WTC11 (cell line): Measurements from ENCODE around the gene C6orf141. TPM values are rescaled to one million over a fixed set of nuclear protein-coding genes. Genes with fewer than 3 reads are reported as not detected.
A peak's percentile ranks its signal among the peaks of the same experiment; 100 is the strongest.

ENCODE experiments used
- ATAC-seq: fragments of 200-7000 bp; cut with Tn5 transposase; 2 replicates; pipeline ENCODE4 v1.10.0; 2021; ENCODE audit warnings: mild to moderate bottlenecking, moderate library complexity
- CTCF ChIA-PET: fragments of 300-600 bp; sonication (Branson Sonifier 250); formaldehyde crosslinking; loops from one replicate; lab custom pipeline; 2021; ENCODE audit warnings: antibody characterized with exemption; lab: Charles Lee
- POLR2A ChIA-PET: fragments of 350-600 bp; sonication (Branson Sonifier 250); formaldehyde crosslinking; loops from one replicate; lab custom pipeline; 2021; ENCODE audit warnings: antibody characterized with exemption; lab: Charles Lee
- DNase-seq: peaks from one replicate; pipeline ENCODE4 v3.0.0; 2021; ENCODE audit warnings: low spot score
- H3K27ac Mint-ChIP-seq: 2 replicates; pipeline ENCODE4 v1.8.0; 2021; ENCODE audit warnings: mixed read lengths
- H3K27me3 Mint-ChIP-seq: 2 replicates; pipeline ENCODE4 v1.8.0; 2021; ENCODE audit warnings: low read depth, mild to moderate bottlenecking, moderate library complexity, mixed read lengths
- H3K36me3 Mint-ChIP-seq: 2 replicates; pipeline ENCODE4 v1.8.0; 2021; ENCODE audit warnings: mixed read lengths
- H3K4me1 Mint-ChIP-seq: 2 replicates; pipeline ENCODE4 v1.8.0; 2022; ENCODE audit warnings: mixed read lengths
- H3K4me3 Mint-ChIP-seq: 2 replicates; pipeline ENCODE4 v1.8.0; 2021; ENCODE audit warnings: mild to moderate bottlenecking, moderate library complexity, mixed read lengths
- H3K9me3 Mint-ChIP-seq: 2 replicates; pipeline ENCODE4 v1.8.0; 2021; ENCODE audit warnings: mixed read lengths
- ATF6 ChIP-seq: sonication (generic); formaldehyde crosslinking; IDR thresholded peaks from 2 replicates; pipeline ENCODE4 v1.8.1; 2023; ENCODE audit warnings: mild to moderate bottlenecking, missing genetic modification reagents
- CDX4 ChIP-seq: fragments of 250-450 bp; sonication (Bioruptor Pico); IDR thresholded peaks from 2 replicates; pipeline ENCODE4 v1.9.0; 2021; ENCODE audit warnings: moderate library complexity, mild to moderate bottlenecking, inconsistent platforms, borderline replicate concordance
- CREM ChIP-seq: sonication (generic); formaldehyde crosslinking; IDR thresholded peaks from 2 replicates; pipeline ENCODE4 v1.8.1; 2022; ENCODE audit warnings: mild to moderate bottlenecking, missing genetic modification reagents, moderate library complexity
- E2F1 ChIP-seq: sonication (generic); formaldehyde crosslinking; IDR thresholded peaks from 2 replicates; pipeline ENCODE4 v1.8.0; 2022; ENCODE audit warnings: mild to moderate bottlenecking, missing genetic modification reagents
- FOXP1 ChIP-seq: sonication (generic); formaldehyde crosslinking; IDR thresholded peaks from 2 replicates; pipeline ENCODE4 v1.8.0; 2022; ENCODE audit warnings: missing genetic modification reagents, mild to moderate bottlenecking, moderate library complexity, borderline replicate concordance
- FOXP4 ChIP-seq: sonication (generic); formaldehyde crosslinking; IDR thresholded peaks from 2 replicates; pipeline ENCODE4 v1.8.0; 2022; ENCODE audit warnings: mild to moderate bottlenecking, missing genetic modification reagents
- HMGXB4 ChIP-seq: sonication (generic); formaldehyde crosslinking; IDR thresholded peaks from 2 replicates; pipeline ENCODE4 v1.8.1; 2023; ENCODE audit warnings: mild to moderate bottlenecking, moderate library complexity, missing genetic modification reagents
- KAT7 ChIP-seq: sonication (generic); formaldehyde crosslinking; IDR thresholded peaks from 2 replicates; pipeline ENCODE4 v1.8.1; 2023; ENCODE audit warnings: missing genetic modification reagents, mild to moderate bottlenecking, borderline replicate concordance
- MLX ChIP-seq: sonication (generic); formaldehyde crosslinking; IDR thresholded peaks from 2 replicates; pipeline ENCODE4 v1.8.1; 2023; ENCODE audit warnings: mild to moderate bottlenecking, missing genetic modification reagents, moderate library complexity
- PREB ChIP-seq: sonication (generic); formaldehyde crosslinking; IDR thresholded peaks from 2 replicates; pipeline ENCODE4 v1.8.1; 2022; ENCODE audit warnings: mild to moderate bottlenecking, missing genetic modification reagents, moderate library complexity, borderline replicate concordance
- TEAD4 ChIP-seq: sonication (generic); formaldehyde crosslinking; IDR thresholded peaks from 2 replicates; pipeline ENCODE4 v1.8.0; 2022; ENCODE audit warnings: mild to moderate bottlenecking, missing genetic modification reagents
- USF1 ChIP-seq: sonication (generic); formaldehyde crosslinking; IDR thresholded peaks from 2 replicates; pipeline ENCODE4 v1.8.0; 2022; ENCODE audit warnings: mild to moderate bottlenecking, missing genetic modification reagents
- ZNF263 ChIP-seq: sonication (generic); formaldehyde crosslinking; IDR thresholded peaks from 2 replicates; pipeline ENCODE4 v1.8.1; 2022; ENCODE audit warnings: low read depth, mild to moderate bottlenecking, moderate library complexity, missing genetic modification reagents
- total RNA-seq: library from RNA; stranded (reverse); gene quantifications from 3 replicates; pipeline ENCODE4 v1.2.3, GENCODE V29; 2021

The C6orf141 gene
- total RNA-seq, 1 experiment from 2014 or later = 14.4 TPM

- no peak for TF ChIP-seq E2F1 (CRISPR knock-in tag)
- TF ChIP-seq ATF6 (CRISPR knock-in tag) = no peak
- TF ChIP-seq PREB (CRISPR knock-in tag) = no peak
- TF ChIP-seq HMGXB4 (CRISPR knock-in tag) = no peak
- no peak for TF ChIP-seq MLX (CRISPR knock-in tag)
- TF ChIP-seq CDX4 = no peak
Observed at GRCh38 chr6:49549691-49550491, 577 bp upstream of the C6orf141 start (continued).

GRCh38 chr6:49551078-49551865, 804 bp downstream of the C6orf141 start:
- ATAC-seq = peak; percentile 46

More at GRCh38 chr6:49551078-49551865, 804 bp downstream of the C6orf141 start:
- H3K36me3 Mint-ChIP-seq = peaks cover 23% of the 10 kb centered on the region
- CTCF ChIA-PET = interaction anchor here (0.6 to 5.0 kb wide), 7 partner anchors 12 to 480 kb away, joined by 3 to 45 read pairs (median 8); no protein-coding TSS in a partner anchor
- no peaks in the 10 kb centered on the region for H3K9me3 Mint-ChIP-seq
- peak overlapping the region; percentile 76 for H3K4me3 Mint-ChIP-seq
- peaks cover 77% of the 10 kb centered on the region for H3K27me3 Mint-ChIP-seq
- peaks cover 54% of the 10 kb centered on the region for H3K4me1 Mint-ChIP-seq
- peak; percentile 38 for DNase-seq
- TF ChIP-seq FOXP1 (CRISPR knock-in tag) = 0 out of 2 replicates have a peak, but pooled peaks have one; percentile 12
- TF ChIP-seq KAT7 (CRISPR knock-in tag) = peak; percentile 70; the same call in 1 of the 2 replicates
- TF ChIP-seq CREM (CRISPR knock-in tag) = 0 out of 2 replicates have a peak, but pooled peaks have one; percentile 17
- no peak for TF ChIP-seq FOXP4 (CRISPR knock-in tag)
- TF ChIP-seq HMGXB4 (CRISPR knock-in tag) = peak; percentile 18; the same call in 1 of the 2 replicates
- TF ChIP-seq USF1 (CRISPR knock-in tag) = 0 out of 2 replicates have a peak, but pooled peaks have one; percentile 1
- TF ChIP-seq ZNF263 = peak; percentile 63; the same call in 1 of the 2 replicates
- TF ChIP-seq TEAD4 (CRISPR knock-in tag) = no peak
- peak overlapping the region; percentile 75 for H3K27ac Mint-ChIP-seq
- POLR2A ChIA-PET = interaction anchor here (1.2 kb wide), 1 partner anchor 14 kb away, joined by 3 read pairs; no protein-coding TSS in a partner anchor
